Smooth muscle cell (in vitro differentiated cells): ENCODE data around the gene CEACAM21. TPM values are rescaled to one million over a fixed set of nuclear protein-coding genes. Genes with fewer than 3 reads are reported as not detected.

Experiments used
- DNase-seq: peaks from one replicate; lab custom pipeline; 2025; ENCODE audit not compliant: unreplicated experiment; lab: John Stamatoyannopoulos, UW
- H2AFZ ChIP-seq: fragments of 200-600 bp; sonication (generic); 2 replicates; pipeline ENCODE4 v1.6.0; 2016; ENCODE audit warnings: antibody characterized with exemption, low read depth, mild to moderate bottlenecking
- H3F3A ChIP-seq: fragments of 200-600 bp; sonication (generic); 2 replicates; pipeline ENCODE4 v1.6.0; 2017; ENCODE audit warnings: antibody characterized with exemption, low read depth
- H3K27ac ChIP-seq: fragments of 200-600 bp; sonication (generic); 2 replicates; pipeline ENCODE4 v1.5.1; 2016; ENCODE audit warnings: low read depth, mild to moderate bottlenecking
- H3K27me3 ChIP-seq: fragments of 200-600 bp; sonication (generic); 2 replicates; pipeline ENCODE4 v1.6.1; 2016; ENCODE audit warnings: low read depth, mild to moderate bottlenecking
- H3K36me3 ChIP-seq: fragments of 200-600 bp; sonication (generic); 2 replicates; pipeline ENCODE4 v1.5.1; 2016; ENCODE audit warnings: low read depth
- H3K4me1 ChIP-seq: fragments of 200-600 bp; sonication (generic); 2 replicates; pipeline ENCODE4 v1.5.1; 2016; ENCODE audit warnings: low read depth
- H3K4me2 ChIP-seq: fragments of 200-600 bp; sonication (generic); 2 replicates; pipeline ENCODE4 v1.6.0; 2016; ENCODE audit warnings: mild to moderate bottlenecking
- H3K4me3 ChIP-seq: fragments of 200-600 bp; sonication (generic); 2 replicates; pipeline ENCODE4 v1.5.1; 2016; ENCODE audit warnings: mild to moderate bottlenecking
- H3K79me2 ChIP-seq: fragments of 200-600 bp; sonication (generic); 2 replicates; pipeline ENCODE4 v1.6.0; 2016; ENCODE audit warnings: low read depth, mild to moderate bottlenecking
- H3K9ac ChIP-seq: fragments of 200-600 bp; sonication (generic); 2 replicates; pipeline ENCODE4 v1.6.0; 2016; ENCODE audit warnings: low read depth
- H3K9me3 ChIP-seq: fragments of 200-600 bp; sonication (generic); replicated peaks from 2 replicates; pipeline ENCODE4 v1.5.1; 2016; ENCODE audit warnings: low read depth
- H4K20me1 ChIP-seq: fragments of 200-600 bp; sonication (generic); 2 replicates; pipeline ENCODE4 v1.6.0; 2016; ENCODE audit warnings: low read depth
- CTCF ChIP-seq: fragments of 200-600 bp; sonication (generic); IDR thresholded peaks from 2 replicates; pipeline ENCODE4 v1.5.1; 2017; ENCODE audit warnings: borderline replicate concordance, mild to moderate bottlenecking, antibody characterized with exemption; ENCODE audit not compliant: insufficient read depth, poor library complexity, severe bottlenecking
- WGBS: methylation state at CpG from one replicate; pipeline ENCODE4 v1.1.7; 2016; ENCODE audit warnings: low lambda C conversion rate; 5-methylcytosine and 5-hydroxymethylcytosine counted together
- polyA plus RNA-seq: library from polyadenylated mRNA; unstranded; fragments of >200 nt; fragmentation: Nextera tagmentation; extraction: Ambion mirVana; gene quantifications from 2 replicates; pipeline ENCODE4 v1.2.1, GENCODE V29; 2016
- total RNA-seq: library from RNA; depleted of rRNA; stranded (reverse); fragments of >200 nt; gene quantifications from 2 replicates; pipeline ENCODE4 v1.2.3, GENCODE V29; 2014

Gene CEACAM21
- total and polyA plus RNA-seq, 2 experiments from 2014 or later = not detected

- H3K9me3 ChIP-seq = no peaks in the 10 kb centered on the region
- no peaks in the 10 kb centered on the region for H3K79me2 ChIP-seq
- WGBS = 66% methylated on average over 4 of the region's 4 CpGs
- H4K20me1 ChIP-seq = no peaks in the 10 kb centered on the region
- DNase-seq = no peak
- no peak overlapping the region for H2AFZ ChIP-seq
- H3K4me3 ChIP-seq = no peak overlapping the region
- no peak overlapping the region for H3K9ac ChIP-seq
- no peaks in the 10 kb centered on the region for H3K36me3 ChIP-seq
- no peaks in the 10 kb centered on the region for H3F3A ChIP-seq
- no peaks in the 10 kb centered on the region for H3K27me3 ChIP-seq
- no peaks in the 10 kb centered on the region for H3K4me1 ChIP-seq
- no peak overlapping the region for H3K4me2 ChIP-seq
- H3K27ac ChIP-seq = no peak overlapping the region
- no peak for TF ChIP-seq CTCF
These were observed 11.9 kb downstream of the CEACAM21 start for GRCh38 chr19:41587838-41588210.

GRCh38 chr19:41588497-41589209, 12.7 kb downstream of the CEACAM21 start:
- Histone ChIP-seq H3K9ac (no peak overlapping the region), H3K27ac (no peak overlapping the region), H3K27me3 (no peaks in the 10 kb centered on the region), H3K79me2 (no peaks in the 10 kb centered on the region), H3F3A (no peaks in the 10 kb centered on the region), H3K4me1 (no peaks in the 10 kb centered on the region), H3K36me3 (no peaks in the 10 kb centered on the region), H4K20me1 (no peaks in the 10 kb centered on the region), H3K4me2 (no peak overlapping the region), H2AFZ (no peak overlapping the region), H3K4me3 (no peak overlapping the region), H3K9me3 (no peaks in the 10 kb centered on the region)
- TF ChIP-seq CTCF = no peak
- DNase-seq = no peak
- 61% methylated on average over 6 of the region's 6 CpGs for WGBS

GRCh38 chr19:41589371-41589770, 13.4 kb downstream of the CEACAM21 start:
- DNase-seq = no peak
- no peaks in the 10 kb centered on the region for H4K20me1 ChIP-seq
- no peaks in the 10 kb centered on the region for H3F3A ChIP-seq
- 83% methylated on average over 2 of the region's 2 CpGs for WGBS
- no peaks in the 10 kb centered on the region for H3K27me3 ChIP-seq
- no peaks in the 10 kb centered on the region for H3K4me1 ChIP-seq
- H3K27ac ChIP-seq = no peak overlapping the region
- no peak overlapping the region for H3K9ac ChIP-seq
- H3K36me3 ChIP-seq = no peaks in the 10 kb centered on the region
- no peaks in the 10 kb centered on the region for H3K79me2 ChIP-seq
- H3K4me2 ChIP-seq = no peak overlapping the region
- no peak overlapping the region for H2AFZ ChIP-seq
- H3K4me3 ChIP-seq = no peak overlapping the region
- TF ChIP-seq CTCF = no peak
- H3K9me3 ChIP-seq = no peaks in the 10 kb centered on the region

- Histone ChIP-seq H3K27me3 (no peaks in the 10 kb centered on the region), H3K36me3 (no peaks in the 10 kb centered on the region), H3K9me3 (no peaks in the 10 kb centered on the region), H3K4me2 (no peak overlapping the region), H2AFZ (no peak overlapping the region), H3K9ac (no peak overlapping the region), H4K20me1 (no peaks in the 10 kb centered on the region), H3K27ac (no peak overlapping the region), H3F3A (no peaks in the 10 kb centered on the region), H3K4me3 (no peak overlapping the region), H3K79me2 (no peaks in the 10 kb centered on the region), H3K4me1 (no peaks in the 10 kb centered on the region)
- DNase-seq = no peak
- no peak for TF ChIP-seq CTCF
These were observed 15.0 kb downstream of the CEACAM21 start for GRCh38 chr19:41590936-41591335.
